Measurements from ENCODE around the gene ZRANB3.

GRCh38 chr2:135335256-135335655 is 195.8 kb downstream of the ZRANB3 start:
- TF ChIP-seq, protein P1, sequence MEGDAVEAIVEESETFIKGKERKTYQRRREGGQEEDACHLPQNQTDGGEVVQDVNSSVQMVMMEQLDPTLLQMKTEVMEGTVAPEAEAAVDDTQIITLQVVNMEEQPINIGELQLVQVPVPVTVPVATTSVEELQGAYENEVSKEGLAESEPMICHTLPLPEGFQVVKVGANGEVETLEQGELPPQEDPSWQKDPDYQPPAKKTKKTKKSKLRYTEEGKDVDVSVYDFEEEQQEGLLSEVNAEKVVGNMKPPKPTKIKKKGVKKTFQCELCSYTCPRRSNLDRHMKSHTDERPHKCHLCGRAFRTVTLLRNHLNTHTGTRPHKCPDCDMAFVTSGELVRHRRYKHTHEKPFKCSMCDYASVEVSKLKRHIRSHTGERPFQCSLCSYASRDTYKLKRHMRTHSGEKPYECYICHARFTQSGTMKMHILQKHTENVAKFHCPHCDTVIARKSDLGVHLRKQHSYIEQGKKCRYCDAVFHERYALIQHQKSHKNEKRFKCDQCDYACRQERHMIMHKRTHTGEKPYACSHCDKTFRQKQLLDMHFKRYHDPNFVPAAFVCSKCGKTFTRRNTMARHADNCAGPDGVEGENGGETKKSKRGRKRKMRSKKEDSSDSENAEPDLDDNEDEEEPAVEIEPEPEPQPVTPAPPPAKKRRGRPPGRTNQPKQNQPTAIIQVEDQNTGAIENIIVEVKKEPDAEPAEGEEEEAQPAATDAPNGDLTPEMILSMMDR (conservative IDR thresholded peaks at IDR 0.05; ENCODE audit: low read depth in 2 of 2), result no peak
- no peak for TF ChIP-seq EZH2 (IDR thresholded peaks at IDR 0.05; ENCODE audit: low read depth, unreplicated experiment)
- TF ChIP-seq POLR2AphosphoS5 (IDR thresholded peaks at IDR 0.05; ENCODE audit: low read depth), result no peak
- no peak for TF ChIP-seq ZNF114 (CRISPR knock-in tag; IDR thresholded peaks at IDR 0.05)
- TF ChIP-seq, protein P2, sequence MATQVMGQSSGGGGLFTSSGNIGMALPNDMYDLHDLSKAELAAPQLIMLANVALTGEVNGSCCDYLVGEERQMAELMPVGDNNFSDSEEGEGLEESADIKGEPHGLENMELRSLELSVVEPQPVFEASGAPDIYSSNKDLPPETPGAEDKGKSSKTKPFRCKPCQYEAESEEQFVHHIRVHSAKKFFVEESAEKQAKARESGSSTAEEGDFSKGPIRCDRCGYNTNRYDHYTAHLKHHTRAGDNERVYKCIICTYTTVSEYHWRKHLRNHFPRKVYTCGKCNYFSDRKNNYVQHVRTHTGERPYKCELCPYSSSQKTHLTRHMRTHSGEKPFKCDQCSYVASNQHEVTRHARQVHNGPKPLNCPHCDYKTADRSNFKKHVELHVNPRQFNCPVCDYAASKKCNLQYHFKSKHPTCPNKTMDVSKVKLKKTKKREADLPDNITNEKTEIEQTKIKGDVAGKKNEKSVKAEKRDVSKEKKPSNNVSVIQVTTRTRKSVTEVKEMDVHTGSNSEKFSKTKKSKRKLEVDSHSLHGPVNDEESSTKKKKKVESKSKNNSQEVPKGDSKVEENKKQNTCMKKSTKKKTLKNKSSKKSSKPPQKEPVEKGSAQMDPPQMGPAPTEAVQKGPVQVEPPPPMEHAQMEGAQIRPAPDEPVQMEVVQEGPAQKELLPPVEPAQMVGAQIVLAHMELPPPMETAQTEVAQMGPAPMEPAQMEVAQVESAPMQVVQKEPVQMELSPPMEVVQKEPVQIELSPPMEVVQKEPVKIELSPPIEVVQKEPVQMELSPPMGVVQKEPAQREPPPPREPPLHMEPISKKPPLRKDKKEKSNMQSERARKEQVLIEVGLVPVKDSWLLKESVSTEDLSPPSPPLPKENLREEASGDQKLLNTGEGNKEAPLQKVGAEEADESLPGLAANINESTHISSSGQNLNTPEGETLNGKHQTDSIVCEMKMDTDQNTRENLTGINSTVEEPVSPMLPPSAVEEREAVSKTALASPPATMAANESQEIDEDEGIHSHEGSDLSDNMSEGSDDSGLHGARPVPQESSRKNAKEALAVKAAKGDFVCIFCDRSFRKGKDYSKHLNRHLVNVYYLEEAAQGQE (IDR thresholded peaks at IDR 0.05; ENCODE audit: unreplicated experiment), result no peak
- TF ChIP-seq JUNB (IDR thresholded peaks at IDR 0.05; ENCODE audit: unreplicated experiment), result no peak
- TF ChIP-seq EZH2phosphoT487 (IDR thresholded peaks at IDR 0.05; ENCODE audit: unreplicated experiment), result no peak
- no peak for TF ChIP-seq CREB1 (CRISPR knock-in tag; IDR thresholded peaks at IDR 0.05; ENCODE audit: low read depth)

Data from GM23338 (cell line).